Mesothelial cell of epicardium (in vitro differentiated cells): ENCODE measurements around the gene TCF23. TPM values are rescaled to one million over a fixed set of nuclear protein-coding genes. Genes with fewer than 3 reads are reported as not detected.

ENCODE experiments used
- DNase-seq, 2 experiments: peaks; one replicate each; pipeline ENCODE4 v3.0.0; 2021; ENCODE audit warnings: low spot score in 2 of 2; ENCODE audit not compliant: unreplicated experiment in 2 of 2
- H3K27ac Mint-ChIP-seq: 2 replicates; pipeline ENCODE4 v1.8.0; 2021; ENCODE audit warnings: mixed read lengths
- H3K27me3 Mint-ChIP-seq: 2 replicates; pipeline ENCODE4 v1.8.0; 2021; ENCODE audit warnings: low read depth, mixed read lengths
- H3K36me3 Mint-ChIP-seq: 2 replicates; pipeline ENCODE4 v1.8.0; 2021; ENCODE audit warnings: mixed read lengths
- H3K4me1 Mint-ChIP-seq: 2 replicates; pipeline ENCODE4 v1.8.0; 2021; ENCODE audit warnings: mixed read lengths
- H3K4me3 Mint-ChIP-seq: 2 replicates; pipeline ENCODE4 v1.8.0; 2021; ENCODE audit warnings: mild to moderate bottlenecking, moderate library complexity, mixed read lengths
- H3K9me3 Mint-ChIP-seq: 2 replicates; pipeline ENCODE4 v1.8.0; 2021; ENCODE audit warnings: mixed read lengths
- total RNA-seq: library from RNA; stranded (reverse); gene quantifications from 3 replicates; pipeline ENCODE4 v1.2.1, GENCODE V29; 2021
- TF ChIP-seq, protein P1 (sequence below): fragments of 200-600 bp; sonication (generic); IDR thresholded peaks from one replicate; pipeline ENCODE4 v1.5.0; 2021; ENCODE audit warnings: antibody characterized with exemption; ENCODE audit not compliant: unreplicated experiment

Gene TCF23
- total RNA-seq, 1 donor from 2014 or later: not detected

DNA sequence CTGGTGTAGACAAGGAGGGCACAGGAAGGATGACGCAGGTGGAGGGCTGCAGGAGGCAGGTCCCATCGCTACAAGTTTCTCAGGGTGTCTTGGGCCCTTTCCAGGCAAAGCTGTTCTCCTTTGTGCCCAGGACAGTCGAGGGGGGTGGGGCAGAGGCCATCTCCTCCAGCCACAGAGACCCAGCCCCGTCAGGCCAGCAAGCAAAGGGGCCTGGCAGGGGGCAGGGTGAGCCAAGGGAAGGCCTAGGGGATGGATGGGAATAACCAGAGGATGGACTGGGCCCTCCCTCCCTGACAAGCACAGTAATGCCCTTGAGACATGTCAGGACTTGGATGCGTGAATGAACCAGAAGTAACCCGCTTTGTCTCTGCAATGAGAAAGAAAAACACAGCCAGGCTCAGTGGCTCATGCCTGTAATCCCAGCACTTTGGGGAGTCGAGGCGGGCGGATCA lies 6.3 kb downstream of the TCF23 start:
- H3K27ac Mint-ChIP-seq: no peak overlapping the region
- peaks cover 3% of the 10 kb centered on the region for H3K4me1 Mint-ChIP-seq
- H3K27me3 Mint-ChIP-seq: peaks cover 2% of the 10 kb centered on the region
- no peak for DNase-seq
- H3K9me3 Mint-ChIP-seq: no peaks in the 10 kb centered on the region
- H3K36me3 Mint-ChIP-seq: no peaks in the 10 kb centered on the region
- H3K4me3 Mint-ChIP-seq: no peak overlapping the region
- TF ChIP-seq, protein P1, sequence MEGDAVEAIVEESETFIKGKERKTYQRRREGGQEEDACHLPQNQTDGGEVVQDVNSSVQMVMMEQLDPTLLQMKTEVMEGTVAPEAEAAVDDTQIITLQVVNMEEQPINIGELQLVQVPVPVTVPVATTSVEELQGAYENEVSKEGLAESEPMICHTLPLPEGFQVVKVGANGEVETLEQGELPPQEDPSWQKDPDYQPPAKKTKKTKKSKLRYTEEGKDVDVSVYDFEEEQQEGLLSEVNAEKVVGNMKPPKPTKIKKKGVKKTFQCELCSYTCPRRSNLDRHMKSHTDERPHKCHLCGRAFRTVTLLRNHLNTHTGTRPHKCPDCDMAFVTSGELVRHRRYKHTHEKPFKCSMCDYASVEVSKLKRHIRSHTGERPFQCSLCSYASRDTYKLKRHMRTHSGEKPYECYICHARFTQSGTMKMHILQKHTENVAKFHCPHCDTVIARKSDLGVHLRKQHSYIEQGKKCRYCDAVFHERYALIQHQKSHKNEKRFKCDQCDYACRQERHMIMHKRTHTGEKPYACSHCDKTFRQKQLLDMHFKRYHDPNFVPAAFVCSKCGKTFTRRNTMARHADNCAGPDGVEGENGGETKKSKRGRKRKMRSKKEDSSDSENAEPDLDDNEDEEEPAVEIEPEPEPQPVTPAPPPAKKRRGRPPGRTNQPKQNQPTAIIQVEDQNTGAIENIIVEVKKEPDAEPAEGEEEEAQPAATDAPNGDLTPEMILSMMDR: no peak

DNA sequence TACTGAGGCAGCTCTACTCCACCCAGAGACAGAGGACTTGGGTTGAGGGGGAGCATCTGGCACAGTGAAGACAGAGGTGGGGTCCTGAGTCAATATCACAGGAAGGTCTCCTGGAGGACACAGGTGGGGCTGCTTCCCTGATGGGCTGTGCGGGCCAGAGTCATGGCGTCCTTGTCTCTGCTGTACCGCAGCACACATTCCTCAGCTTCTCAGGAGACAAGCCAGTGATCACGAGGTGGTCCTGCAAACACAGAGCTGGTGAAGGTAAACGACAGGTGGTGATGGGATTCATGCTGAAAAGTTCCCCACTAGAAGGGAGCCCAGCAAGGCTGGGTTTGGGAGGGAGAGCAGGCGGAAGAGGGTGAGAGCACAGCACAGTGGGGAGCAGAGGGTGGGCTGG lies 9.7 kb downstream of the TCF23 start:
- Mint-ChIP-seq H3K27me3 (peaks cover under 1% of the 10 kb centered on the region), H3K27ac (no peak overlapping the region), H3K36me3 (no peaks in the 10 kb centered on the region), H3K9me3 (no peaks in the 10 kb centered on the region), H3K4me3 (no peak overlapping the region), H3K4me1 (peaks cover 2% of the 10 kb centered on the region)
- no peak for DNase-seq
- TF ChIP-seq, protein P1: no peak

DNA sequence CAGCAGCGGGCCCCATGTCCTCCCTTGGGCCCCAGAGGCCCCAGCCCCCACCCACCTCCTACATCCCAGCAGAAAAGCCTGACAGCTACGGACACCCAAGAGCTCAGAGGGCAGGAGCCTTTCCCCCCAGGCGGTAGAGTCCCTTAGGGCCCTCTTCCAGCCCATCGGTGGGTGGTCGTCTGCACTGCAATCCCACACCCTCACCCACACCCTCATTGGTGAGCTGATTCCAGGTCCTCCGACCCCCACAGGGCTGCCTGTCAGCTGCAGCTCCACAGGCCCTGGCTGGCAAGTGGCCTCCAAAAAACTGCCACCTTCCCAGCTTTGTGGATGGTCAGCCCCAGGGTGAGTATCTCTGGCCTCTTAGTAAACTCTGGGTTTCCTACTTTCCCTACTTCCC lies 10.5 kb downstream of the TCF23 start:
- no peak overlapping the region for H3K4me3 Mint-ChIP-seq
- no peaks in the 10 kb centered on the region for H3K27me3 Mint-ChIP-seq
- no peaks in the 10 kb centered on the region for H3K36me3 Mint-ChIP-seq
- no peak overlapping the region for H3K27ac Mint-ChIP-seq
- TF ChIP-seq, protein P1: no peak
- no peaks in the 10 kb centered on the region for H3K9me3 Mint-ChIP-seq
- H3K4me1 Mint-ChIP-seq: no peaks in the 10 kb centered on the region
- DNase-seq: no peak

DNA sequence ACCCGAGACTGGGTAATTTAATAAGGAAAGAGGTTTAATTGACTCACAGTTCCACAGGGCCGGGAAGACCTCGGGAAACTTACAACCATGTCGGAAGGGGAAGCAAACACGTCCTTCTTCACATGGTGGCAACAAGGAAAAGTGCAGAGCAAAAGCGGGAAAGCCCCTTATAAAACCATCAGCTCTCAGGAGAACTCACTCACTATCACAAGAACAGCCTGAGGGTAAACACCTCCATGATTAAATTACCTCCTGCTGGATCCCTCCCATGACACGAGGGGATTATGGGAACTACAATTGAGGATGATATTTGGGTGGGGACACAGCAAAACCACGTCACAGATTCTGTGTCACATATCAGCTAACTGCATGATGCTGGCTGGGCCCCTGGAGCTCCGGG lies 11.4 kb downstream of the TCF23 start:
- H3K27ac Mint-ChIP-seq: no peak overlapping the region
- H3K4me3 Mint-ChIP-seq: no peak overlapping the region
- no peaks in the 10 kb centered on the region for H3K4me1 Mint-ChIP-seq
- no peaks in the 10 kb centered on the region for H3K9me3 Mint-ChIP-seq
- H3K36me3 Mint-ChIP-seq: no peaks in the 10 kb centered on the region
- no peaks in the 10 kb centered on the region for H3K27me3 Mint-ChIP-seq
- DNase-seq: no peak
- TF ChIP-seq, protein P1: no peak

DNA sequence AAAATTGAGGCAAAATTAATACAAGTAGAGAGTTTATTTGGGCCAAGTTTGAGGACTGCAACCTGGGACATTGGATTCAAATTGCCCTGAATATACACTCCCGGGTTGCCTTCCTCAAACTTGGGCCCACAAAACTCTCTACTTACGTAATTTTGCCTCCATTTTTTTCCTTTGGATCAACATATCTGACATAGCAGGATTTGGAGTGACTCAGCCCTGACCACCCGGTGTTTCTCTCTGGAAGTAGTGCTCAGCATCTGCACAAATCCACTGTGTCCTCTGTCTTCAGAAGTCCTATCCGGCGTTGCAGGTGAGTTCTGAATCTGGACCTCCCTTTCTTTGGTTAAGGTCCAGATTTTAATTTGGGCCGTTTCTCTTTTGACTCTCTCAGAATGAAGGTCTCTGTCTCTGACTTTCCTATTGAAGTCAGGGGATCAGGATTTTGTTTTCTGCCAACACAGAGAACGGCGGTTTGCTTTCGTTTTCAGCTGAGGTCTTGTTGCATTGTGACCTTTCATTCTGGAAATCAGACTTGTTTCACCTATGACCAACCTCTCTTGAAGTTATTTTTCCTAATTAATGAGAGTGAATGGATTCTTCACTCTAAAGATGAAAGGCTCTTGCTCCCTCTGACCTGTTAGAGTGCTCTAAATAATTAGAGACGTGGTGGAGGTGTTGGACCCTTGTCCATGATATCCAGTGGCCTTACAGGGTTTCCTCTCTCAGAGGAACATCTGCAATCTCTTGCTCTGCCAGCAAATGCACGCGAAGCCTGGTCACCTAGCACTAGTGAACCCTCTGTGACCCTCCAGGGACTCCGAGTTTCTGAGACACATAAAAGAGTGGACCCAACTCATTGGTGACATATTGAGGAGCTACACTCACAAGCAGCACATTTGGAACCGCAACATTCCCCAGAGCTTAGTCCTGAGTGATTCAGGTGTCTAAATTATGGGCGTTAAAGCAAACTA lies 13.6 kb downstream of the TCF23 start:
- TF ChIP-seq, protein P1: no peak
- Mint-ChIP-seq H3K27me3 (no peaks in the 10 kb centered on the region), H3K9me3 (no peaks in the 10 kb centered on the region), H3K4me3 (no peak overlapping the region), H3K27ac (no peak overlapping the region), H3K36me3 (no peaks in the 10 kb centered on the region), H3K4me1 (no peaks in the 10 kb centered on the region)
- no peak for DNase-seq
